Measurements from ENCODE around the gene UNC13A. TPM values are rescaled to one million over a fixed set of nuclear protein-coding genes. Genes with fewer than 3 reads are reported as not detected.

UNC13A gene
- total and polyA plus RNA-seq, 2 of the 13 experiments (the other 11 are each of a cell fraction or from before 2014, with no cell fraction given) = 0.11 to 0.45 TPM

- TF ChIP-seq ZNF318 (CRISPR knock-in tag; IDR thresholded peaks at IDR 0.05) = no peak
- no peak for TF ChIP-seq XRCC5 (optimal IDR thresholded peaks at IDR 0.05; ENCODE audit: low read length)
- peak; percentile 46; the same call in 1 of the 2 replicates for TF ChIP-seq MLXIP (CRISPR knock-in tag; IDR thresholded peaks at IDR 0.05; ENCODE audit: borderline replicate concordance)
- no peak for TF ChIP-seq ZEB1 (IDR thresholded peaks at IDR 0.05; ENCODE audit: insufficient replicate concordance, low read depth)
- TF ChIP-seq KMT2B (CRISPR knock-in tag; IDR thresholded peaks at IDR 0.05) = no peak
- TF ChIP-seq MYPOP (CRISPR knock-in tag; IDR thresholded peaks at IDR 0.05) = no peak
- TF ChIP-seq ZBTB44 (CRISPR knock-in tag; IDR thresholded peaks at IDR 0.05) = peak; percentile 85; the same call in 1 of the 2 replicates
- TF ChIP-seq ZFP36 (IDR thresholded peaks at IDR 0.05; ENCODE audit: borderline replicate concordance, low read depth, low read length, partially characterized antibody) = no peak
- 0 out of 2 replicates have a peak, but pooled peaks have one; percentile 52 for TF ChIP-seq ZNF879 (CRISPR knock-in tag; IDR thresholded peaks at IDR 0.05)
- TF ChIP-seq SRY (CRISPR knock-in tag; IDR thresholded peaks at IDR 0.05) = 0 out of 2 replicates have a peak, but pooled peaks have one; percentile 62
- TF ChIP-seq CREBL2 (CRISPR knock-in tag; IDR thresholded peaks at IDR 0.05; ENCODE audit: borderline replicate concordance) = no peak
Measured at GRCh38 chr19:17687857-17688784, at the start of gene UNC13A (continued).

All from HepG2 (cell line).